ENCODE data around the gene GRB14.

GRCh38 chr2:164651361-164651760 lies 30.1 kb upstream of the GRB14 start:
- TF ChIP-seq CTCF (IDR thresholded peaks at IDR 0.05 in 4 of 5, conservative IDR thresholded peaks at IDR 0.05 in 1 of 5) (no peak), POLR2A (IDR thresholded peaks at IDR 0.05) (no peak)
